Measurements from ENCODE around the gene UQCR10.

The UQCR10 gene

DNA sequence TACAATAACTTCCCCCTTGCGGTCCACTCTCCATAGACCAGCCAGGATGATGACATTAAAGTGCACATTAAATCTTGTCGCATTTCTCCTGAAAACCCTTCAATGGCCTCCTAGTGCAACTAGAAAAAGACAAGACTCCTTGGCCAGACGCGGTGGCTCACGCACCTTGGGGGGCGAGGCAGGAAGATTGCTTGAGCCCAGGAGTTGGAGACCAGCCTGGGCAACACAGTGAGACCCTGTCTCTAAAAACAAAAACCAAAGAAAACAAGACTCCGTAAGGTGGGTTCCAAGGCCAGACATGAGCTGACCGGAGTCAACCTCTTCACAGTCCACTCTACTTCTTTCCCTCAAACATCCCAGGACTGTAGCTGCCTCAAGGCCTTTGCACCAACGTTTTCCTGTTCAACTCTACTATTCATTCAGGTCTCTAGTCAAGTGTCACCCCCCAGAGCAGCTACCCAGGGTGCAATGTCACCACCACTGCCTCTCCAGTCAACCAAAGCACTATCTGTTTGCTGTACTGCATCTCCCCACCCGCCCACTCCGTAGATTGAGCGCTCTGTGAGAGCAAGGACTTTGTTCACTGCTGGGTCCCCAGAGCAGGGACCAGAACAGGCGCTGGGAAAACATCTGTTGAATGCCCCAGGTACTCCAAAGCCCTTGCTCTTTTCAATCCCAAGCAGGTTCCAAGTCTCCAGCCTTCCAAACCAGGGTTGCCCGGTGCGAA is 1.1 kb upstream of the UQCR10 start:
- FAIRE-seq = no peak

DNA sequence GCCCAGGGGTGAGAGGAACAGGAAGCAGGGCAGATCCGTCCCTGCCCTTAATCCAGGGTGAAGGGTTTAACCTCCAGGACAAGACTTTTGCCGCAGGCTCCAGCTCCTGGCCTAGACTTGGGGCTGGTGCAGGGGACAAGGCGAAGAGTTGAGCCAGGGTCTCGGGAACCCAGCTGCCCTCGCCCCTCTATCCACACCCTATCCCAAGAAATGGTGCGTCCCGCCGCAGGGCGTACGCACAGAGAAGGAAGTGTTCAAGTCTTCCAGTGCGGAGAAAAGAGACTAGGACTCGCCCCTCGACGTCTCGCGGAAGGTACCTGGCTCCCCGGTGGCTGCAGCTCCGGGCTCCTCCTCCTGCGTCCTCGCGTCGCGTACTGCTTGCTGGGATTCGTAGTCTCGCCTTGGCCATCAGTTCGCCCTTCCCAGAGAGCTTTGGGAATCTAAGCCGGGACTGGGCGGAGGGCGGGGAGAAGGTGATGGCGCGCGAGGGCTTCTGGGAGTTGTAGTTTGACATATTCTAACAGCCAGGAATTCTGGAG is 468 bp upstream of the UQCR10 start, which contains the start of gene ZMAT5:
ZMAT5 (minus strand) TSS at position 376 of the 539 bp plus-strand sequence. CDS start 18,463 bp downstream, outside the sequence.
- FAIRE-seq = peak; percentile 86

DNA sequence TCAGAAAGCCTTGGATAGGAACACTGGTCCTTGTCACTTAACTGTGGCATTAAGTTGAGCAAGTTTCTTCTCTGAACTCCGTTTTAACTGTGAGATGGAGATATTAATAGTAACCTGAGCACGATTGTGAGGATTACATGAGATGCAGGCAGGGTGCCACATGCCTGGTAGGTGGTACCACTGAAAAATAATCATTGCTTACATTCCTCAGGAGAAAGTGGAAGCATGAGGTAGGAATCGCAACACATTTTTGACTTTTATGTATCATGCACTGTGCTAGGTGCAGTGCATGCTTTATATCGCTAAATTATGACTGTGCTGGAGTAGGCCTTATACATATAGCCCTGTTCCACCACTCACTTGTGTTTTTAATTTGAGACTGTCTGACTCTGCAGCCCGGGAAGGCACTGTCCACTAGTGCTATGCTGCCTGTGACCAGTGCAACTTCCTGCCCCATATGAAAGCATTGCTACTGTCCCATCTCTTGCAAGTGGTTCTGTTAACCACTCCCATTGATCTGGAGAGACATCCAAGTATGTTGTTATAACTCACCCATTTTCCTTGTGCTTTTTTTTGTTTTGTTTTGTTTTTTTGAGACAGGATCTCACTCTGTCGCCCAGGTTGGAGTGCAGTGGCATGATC is 1.0 kb downstream of the UQCR10 start:
- FAIRE-seq = no peak

DNA sequence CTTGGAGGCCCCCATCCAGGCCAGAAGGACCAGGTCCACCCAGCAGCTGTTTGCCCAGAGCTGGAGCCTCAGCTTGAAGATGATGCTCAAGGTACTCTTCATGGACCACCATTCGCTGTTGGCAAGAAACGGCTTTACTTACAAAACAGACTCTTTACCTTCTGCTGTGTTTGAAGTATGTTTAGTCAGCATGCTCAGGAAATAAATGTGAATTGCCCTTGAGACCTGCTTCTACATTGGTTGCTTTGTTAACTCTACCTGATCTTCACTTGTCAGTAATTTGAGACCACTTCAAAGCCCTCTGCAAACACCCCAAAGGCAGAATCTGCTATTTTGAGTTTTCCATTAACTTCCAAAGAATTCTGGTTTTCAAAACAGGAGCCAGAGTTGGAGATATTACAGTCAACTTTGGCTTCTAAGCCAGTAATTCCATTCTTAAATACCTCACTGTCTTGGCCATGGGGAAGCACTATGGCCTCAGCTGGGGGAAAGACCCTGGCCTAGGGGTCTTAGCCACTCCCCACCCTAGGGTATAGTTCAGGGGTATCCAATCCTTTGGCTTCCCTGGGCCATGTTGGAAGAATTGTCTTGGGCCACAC is 2.7 kb downstream of the UQCR10 start:
- no peak for FAIRE-seq

DNA sequence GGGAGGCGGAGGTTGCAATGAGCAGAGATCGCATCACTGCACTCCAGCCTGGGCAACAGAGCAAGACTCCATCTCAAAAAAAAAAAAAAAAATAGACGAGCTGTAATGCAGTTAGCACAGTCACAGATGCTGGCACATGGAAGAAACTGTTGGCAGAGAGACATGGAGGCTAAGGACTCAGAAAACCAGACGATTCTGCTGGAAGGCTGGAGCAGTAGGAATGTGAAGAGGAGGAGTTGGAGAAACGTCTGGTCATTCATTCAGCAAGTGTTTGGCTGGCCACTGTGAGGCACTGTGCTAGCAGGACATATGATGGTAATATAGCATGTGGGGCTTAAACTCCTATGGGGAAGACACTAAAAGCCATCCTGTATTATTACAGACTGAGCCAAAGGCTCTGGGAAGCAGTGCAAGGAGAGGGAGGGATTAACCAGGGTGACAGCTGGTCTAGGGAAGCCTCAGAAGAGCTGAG is 5.0 kb downstream of the UQCR10 start:
- FAIRE-seq = no peak

DNA sequence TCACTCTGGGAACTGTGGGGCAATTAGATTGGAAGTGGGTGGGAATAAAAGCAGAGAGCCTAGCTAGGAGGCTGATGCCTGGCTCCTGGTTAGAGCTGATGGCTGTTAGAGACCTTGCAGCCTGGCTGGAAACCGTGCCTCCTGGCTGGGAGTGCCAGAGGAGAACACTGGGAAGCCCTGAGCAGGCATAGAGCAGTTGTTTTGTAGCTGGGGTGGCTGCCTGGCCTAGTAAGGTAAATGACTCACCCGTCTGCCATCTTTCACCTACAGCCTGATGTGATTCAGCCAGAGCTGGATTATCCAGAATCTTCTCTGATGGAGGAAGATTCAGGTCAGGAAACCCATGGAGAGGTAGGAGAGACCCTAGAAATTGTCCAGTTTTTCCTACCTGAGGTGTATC is 6.1 kb downstream of the UQCR10 start:
- no peak for FAIRE-seq

DNA sequence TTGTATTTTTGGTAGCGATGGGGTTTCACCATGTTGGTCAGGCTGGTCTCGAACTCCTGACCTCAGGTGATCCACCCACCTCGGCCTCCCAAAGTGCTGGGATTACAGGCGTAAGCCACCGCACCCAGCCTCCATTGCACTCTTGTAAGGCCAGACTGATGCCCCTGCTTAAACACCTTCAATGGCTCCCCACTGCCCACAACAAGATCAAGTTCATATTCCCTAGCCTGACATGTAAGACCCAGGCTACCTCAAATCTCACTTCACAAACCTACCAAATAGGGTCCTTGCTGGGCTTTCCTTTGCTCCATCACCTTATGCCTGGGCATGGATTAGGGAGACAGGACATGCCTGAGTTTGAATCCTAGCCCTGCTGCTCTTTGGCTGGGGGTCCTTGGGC is 13.1 kb downstream of the UQCR10 start:
- no peak for FAIRE-seq

DNA sequence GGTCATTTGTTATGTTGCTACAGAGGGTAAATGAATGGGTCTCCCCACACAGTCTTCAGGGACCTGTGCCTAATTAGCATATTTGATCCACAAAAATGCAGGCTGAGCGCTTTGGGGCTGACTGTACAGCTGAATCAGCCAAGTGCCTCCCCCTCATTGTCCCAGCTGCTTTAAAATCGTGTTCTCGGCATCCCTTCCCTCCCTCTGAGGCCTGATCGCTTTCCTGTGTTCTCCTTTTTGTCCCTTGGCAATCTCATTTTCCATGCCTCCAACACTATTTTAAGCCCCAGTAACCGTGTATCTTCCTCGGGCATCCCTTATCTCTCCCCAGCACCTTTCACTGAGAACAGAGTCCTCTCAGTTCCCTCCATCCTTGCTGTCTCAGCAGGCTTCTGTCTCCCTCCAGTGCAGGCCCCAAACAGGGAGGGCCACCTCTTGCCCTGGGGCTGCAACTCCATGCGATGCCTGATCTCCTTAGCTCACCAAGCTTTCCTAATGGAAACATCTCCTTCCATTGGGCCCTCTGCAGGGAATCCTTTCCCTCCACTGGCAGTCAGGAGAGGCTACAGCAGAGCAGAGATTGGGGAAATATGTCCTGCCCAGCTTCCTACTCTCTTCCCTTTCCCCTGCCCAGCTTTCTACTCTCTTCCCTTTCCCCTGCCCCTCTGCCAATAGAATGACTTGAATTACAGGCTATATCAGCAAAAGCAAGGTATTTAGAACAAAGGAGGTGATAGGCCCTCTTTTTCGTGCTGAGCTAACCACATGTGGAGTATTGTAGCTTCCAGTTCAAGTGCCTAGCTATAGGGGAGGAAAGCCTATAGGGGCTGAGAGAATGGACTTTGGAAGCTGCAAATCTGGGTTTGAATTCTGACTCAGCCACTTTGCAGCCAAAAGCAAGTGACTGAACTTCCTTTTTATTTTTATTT is 13.8 kb downstream of the UQCR10 start:
- no peak for FAIRE-seq

DNA sequence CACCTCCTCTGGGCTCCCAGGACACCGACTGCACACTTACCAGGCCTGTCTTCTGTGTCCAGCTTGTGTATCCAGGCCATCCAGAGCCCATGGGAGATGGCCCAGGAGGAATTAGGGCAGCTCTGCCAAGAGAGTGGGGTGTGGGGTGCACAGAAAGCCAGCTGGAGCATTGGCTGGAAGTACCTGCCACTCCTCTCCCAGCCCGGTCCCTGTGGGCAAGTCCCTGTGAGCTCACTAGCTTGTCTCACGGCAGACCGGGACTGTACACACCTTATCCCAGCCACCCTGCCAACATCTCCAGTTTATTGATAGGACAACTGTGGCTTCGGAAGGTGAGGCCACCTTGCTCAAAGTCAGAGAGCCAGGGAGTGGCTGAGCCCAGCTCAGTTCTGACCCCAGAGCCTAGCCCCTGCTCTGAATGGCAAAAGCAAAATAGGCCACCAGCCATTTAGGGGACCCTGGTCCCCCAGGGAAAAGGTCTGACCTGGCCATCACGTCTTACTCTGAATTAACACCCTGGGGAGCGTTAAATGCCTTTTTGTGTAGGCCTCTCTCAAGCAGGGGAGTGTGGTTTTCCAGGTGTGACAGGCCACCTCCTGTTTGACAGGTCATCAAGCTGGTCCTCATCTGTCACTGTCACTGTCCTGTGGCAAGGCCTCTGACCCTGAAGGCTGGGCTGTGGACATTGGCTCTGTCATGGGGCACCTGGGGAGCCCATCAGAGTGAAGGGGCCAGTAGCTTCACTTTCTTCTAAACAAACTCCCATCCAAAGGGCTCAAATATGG is 15.1 kb downstream of the UQCR10 start:
- no peak for FAIRE-seq

DNA sequence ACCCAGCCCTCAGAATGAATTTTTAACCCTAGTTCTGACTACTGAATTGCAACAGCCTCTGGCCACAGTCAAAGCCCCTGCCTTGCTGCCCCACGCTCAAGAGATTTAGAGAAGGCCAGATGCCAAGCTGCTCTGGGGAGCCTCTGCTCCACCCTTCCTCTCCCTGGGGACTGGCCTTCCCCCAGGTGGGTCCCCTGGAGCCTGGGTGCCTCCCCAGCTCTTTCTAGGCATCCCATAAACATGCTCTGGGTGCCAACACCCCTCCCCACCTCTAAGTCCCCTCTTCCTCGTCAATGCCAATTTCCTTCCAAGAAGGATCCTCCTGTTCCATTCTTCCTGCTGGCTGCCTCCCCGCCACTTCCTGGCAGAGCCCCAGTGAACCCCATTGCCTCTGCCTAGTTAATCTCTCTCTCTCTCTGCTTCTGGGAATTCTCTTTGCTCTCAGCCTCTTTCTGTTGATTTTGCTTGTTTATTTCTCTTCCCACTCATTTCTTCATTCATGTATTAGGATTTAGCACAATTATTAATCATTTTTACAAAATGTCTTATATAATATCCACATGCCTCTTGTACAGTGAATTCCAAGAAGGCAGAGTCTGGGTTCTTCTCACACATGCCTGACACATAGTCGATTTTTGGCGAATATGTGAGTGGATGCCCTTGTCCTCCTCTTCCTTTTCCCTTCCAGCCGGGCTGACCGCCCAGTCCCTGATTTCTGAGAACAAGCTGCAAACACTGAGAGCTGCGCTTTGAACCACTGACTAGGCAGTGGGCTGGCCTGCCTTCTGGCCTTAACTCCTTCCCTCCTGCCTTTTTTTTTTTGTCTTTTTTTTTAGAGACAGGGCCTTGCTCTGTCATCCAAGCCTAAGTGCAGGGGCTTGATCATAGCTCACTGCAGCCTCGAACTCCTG is 17.5 kb downstream of the UQCR10 start:
- no peak for FAIRE-seq

DNA sequence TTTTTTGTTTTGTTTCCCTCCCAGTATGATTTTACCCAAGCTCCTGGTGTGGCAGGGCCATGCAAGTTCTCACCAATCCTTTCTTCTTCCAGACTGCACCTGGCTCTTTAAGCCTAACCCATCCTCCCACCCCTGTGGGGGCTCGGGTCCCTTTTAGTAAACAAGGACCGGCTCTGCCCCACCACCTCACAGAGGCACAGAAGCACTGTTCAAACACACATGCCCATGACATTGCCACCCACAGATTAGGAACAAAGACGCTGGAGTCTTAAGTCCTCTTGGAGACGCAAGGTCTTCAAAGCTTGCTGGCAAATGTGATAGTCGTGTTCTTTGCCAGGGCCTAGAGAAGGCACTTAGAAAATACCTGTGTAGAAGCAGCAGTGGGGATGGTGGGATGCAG is 18.9 kb downstream of the UQCR10 start:
- no peak for FAIRE-seq

DNA sequence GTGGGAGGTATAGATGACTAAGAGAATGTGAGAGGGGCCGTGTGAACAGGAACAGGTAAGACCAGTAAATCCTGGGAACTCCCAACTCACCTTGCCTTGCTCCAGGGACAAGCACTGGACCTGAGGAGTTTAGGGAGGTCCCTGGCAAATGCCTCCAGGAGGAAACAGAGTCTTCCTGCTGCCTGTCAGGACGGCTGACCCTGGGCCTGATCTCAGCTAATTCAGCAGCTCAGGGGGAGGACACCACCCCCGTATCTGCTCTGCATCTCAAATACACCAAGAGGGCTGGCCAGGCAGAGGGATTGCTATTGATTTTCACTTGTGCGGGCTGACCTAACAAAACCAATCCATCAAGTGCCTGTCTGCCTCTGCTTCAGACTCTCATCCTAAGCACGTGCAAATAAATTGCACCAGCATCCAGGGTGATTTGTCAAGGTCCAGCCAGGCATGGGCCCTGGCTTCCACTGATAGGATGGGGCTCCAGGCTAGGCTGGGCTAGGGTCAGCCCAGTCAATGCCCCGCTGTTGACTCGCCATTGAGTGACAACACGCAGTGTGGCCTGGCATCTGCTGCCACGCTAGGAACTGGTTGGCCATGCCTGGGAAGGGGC is 20.3 kb downstream of the UQCR10 start:
- FAIRE-seq = no peak

DNA sequence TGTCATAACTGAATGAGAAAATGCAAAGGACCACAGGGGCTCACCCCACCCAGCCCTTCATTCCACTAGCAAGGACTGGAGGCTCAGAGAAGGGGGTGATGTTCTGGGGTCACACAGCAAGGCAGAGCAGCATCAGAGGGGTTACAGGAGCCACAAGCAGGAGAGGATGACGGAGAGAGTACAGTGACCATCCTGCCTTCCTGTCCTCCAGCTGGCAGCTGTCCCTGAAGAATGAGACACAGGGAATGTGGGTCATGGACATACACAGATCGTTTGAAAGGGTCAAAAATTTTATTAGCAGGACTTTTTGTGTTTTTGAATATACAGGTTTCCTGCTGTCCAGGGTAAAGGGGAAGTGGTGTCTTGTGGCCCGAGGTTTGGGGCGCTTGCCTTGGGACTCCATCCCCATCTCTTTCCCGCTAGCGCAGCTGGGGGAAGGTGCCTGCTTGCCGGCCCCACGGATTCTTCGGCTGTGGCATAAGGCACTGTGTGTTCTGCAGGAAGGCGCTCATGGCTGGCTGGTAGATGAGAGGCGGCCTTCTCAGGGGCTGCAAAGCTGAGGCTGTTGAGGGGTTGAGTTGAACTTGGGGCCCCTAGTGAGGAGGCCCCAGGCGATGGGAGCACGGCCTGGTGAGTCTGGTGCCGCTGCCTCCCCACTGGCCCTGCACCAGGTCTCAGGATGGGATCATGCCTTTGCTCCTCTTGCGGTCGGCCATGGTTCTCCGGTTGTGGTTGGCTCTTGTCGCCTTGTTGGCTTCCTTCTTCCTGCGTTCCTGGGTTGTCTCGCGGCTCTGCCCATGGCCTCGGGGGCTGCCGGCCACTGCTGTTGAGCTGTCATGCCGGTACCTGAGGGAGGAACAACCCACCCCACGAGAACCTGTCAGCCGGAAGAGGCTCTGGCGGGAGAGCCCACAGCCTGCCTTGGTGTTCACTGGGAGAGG is 21.4 kb downstream of the UQCR10 start:
- no peak for FAIRE-seq

DNA sequence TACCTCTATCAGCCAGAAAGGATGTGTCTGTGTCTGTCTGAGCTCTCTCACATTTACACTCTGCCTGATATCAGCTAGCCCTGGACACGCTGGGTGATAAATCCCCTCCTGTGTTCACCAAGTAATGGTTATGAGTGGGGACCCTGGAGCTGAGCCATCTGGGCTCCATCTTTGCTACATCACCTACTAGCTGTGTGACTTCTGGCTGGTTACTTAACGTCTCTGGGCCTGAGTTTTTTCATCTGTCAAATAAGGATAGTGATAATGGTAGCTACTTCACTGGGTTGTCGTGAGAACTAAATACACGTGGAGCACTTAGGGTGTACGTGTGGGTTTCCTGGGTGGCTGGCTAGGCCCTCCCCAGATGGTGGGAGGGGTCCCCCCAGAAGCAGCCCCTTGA is 22.9 kb downstream of the UQCR10 start:
- FAIRE-seq = no peak

DNA sequence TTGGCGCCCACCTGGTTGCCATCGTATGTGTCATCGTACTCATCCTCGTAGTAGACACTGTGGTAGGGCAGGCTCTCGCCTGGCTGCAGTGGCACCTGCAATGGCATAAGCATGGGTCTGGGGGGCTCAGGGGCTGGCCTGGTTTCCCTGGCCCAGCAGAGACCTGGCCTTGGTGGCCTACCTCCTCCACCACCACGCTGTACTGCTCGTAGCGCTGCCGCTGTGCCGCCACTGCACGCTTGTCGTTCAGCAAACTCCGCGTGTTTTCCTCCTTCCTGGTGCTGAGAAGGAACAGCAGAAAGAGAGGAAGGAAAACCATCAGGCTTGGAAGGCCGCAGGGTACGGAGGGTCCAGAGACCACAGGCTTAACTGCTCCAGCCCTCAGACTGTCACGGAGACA is 26.2 kb downstream of the UQCR10 start:
- FAIRE-seq = no peak

DNA sequence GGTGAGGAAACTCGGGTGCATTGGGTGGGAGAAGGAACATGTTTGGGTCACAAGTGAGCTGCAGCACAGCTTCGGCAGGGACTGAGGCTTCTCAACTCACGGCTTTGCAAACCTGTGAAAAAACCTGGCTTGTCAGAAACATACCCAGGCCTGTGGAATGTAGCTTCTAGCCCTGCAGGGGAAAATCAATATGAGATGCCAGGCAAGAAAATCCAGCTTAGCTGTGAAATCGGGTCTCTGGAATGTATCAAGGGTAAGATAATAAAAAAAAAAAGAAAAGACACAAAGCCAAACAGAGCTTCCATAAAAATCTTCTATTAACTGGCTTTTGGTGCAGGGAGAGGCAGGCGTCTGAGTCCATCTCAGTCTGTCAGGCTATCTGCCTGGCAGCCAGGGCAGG is 28.5 kb downstream of the UQCR10 start:
- FAIRE-seq = no peak

DNA sequence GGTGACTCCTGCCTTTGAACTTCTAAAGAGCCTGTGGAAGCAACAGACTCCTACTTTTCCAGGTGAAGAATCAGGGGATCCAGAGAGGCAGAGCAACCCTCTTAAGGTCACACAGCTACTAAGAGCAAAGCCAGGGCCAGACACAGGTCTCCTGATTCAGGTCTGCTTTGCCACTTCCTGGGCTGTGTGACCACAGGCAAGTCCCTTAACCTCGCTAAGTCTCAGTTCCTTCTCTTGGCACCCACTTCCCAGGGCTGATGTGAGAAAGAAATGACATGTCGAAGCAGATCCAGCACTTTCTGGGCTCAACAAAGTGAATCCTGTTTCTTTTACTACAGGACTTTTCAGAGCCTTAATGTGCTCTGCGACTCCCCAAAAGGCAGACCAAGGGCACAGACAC is 30.2 kb downstream of the UQCR10 start:
- no peak for FAIRE-seq

DNA sequence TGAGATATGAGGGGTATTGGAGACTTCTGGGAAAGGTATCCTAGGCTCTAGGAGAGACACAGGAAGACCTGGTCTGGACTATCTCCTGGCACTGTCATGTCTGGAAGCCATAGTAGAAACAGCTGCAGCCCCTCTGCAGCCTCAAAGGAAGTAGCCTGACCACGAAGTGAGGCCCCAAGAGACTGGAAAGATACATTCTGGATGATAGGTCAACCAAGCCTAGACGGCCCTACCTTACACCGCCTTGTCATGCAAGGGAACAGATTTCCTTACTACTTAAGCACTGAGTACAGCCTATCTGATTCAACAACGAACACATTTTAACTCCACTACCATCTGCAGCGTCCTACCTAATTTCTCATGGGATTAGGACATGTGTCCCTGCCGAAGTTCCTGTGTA is 31.1 kb downstream of the UQCR10 start:
- no peak for FAIRE-seq

DNA sequence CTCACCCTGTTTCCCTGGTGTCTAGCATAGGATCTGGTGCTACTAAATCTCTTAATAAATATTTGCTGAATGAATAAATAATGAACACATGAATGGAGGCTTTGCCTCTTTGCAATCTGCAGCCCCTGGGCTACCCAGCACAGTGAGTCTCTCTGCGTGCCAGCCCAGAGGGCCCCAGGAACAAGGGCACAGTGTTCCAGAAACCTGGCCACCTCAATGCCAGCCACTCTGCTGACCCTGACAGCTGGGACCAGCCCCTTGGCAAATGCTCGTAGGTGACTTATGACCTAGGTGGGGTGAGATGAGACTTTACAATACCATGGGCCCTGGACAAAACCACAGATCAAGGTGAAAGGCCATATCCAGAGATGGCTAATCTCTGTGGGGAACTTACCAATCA is 31.6 kb downstream of the UQCR10 start:
- no peak for FAIRE-seq

All from endometrium (tissue), 2 donors.